ENCODE data around the gene WDR27.

DNA sequence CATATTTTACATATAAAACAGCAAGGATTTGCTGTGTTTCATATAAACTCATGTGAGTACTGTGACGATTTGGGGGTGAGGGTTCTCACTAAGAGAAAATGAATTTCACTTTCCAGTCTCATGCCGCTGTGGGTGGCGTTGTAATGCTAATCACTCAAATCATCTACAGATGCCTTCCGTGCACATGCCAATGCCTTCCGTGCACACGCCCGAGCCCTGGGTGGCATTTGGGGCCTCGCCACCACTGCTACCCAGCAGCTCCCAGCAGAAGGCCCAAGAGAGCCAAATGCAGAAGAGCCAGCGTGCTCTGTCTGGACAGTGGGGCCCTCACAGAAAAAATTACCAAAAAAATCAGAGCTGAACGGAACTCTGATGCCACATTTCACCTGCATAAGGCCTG is 53.7 kb downstream of the WDR27 start:
- TF ChIP-seq CTCF (IDR thresholded peaks at IDR 0.05; ENCODE audit: low read depth, low read length) (no peak), POLR2A (IDR thresholded peaks at IDR 0.05; ENCODE audit: extremely low read depth, insufficient read length) (no peak), MAX (IDR thresholded peaks at IDR 0.05; ENCODE audit: low read depth, low read length) (no peak)
